IMR-90 (cell line): ENCODE results near the gene CDKN1C. TPM values are rescaled to one million over a fixed set of nuclear protein-coding genes. Genes with fewer than 3 reads are reported as not detected.
A peak's percentile ranks its signal among the peaks of the same experiment; 100 is the strongest.

ENCODE experiments used
- ATAC-seq: fragments of 200-7000 bp; cut with Tn5 transposase; 2 replicates; pipeline ENCODE4 v1.9.1; 2020; ENCODE audit warnings: low read depth, mild to moderate bottlenecking, moderate library complexity
- BruUV-seq: library from RNA; stranded (reverse); fragments of 400-500 nt; replicated peaks from 2 replicates; lab custom pipeline; 2021; lab: Mats Ljungman, UMichigan
- CTCF ChIA-PET: fragments of 300-600 bp; formaldehyde crosslinking; extraction: SDS; loops from one replicate; lab custom pipeline; 2021; ENCODE audit warnings: antibody characterized with exemption; lab: Yijun Ruan, JAX
- POLR2A ChIA-PET: fragments of 300-600 bp; sonication (Branson Sonifier 250); formaldehyde crosslinking; loops from one replicate; lab custom pipeline; 2022; ENCODE audit warnings: antibody characterized with exemption; ENCODE audit not compliant: unreplicated experiment; lab: Charles Lee
- DNase-seq: peaks from one replicate; pipeline ENCODE4 v3.0.0; 2013
- H2AFZ ChIP-seq: replicated peaks from 2 replicates; pipeline ENCODE3; 2013; ENCODE audit warnings: low read length, mild to moderate bottlenecking; ENCODE audit not compliant: poor library complexity
- H2AK5ac ChIP-seq: 2 replicates; pipeline ENCODE4 v1.6.1; 2013; ENCODE audit warnings: low read depth, low read length, inconsistent platforms
- H2AK9ac ChIP-seq: replicated peaks from 2 replicates; pipeline ENCODE3; 2013; ENCODE audit warnings: mild to moderate bottlenecking, low read depth, low read length, moderate library complexity; ENCODE audit not compliant: poor library complexity
- H2BK120ac ChIP-seq: 2 replicates; pipeline ENCODE4 v1.6.1; 2013; ENCODE audit warnings: low read depth, low read length, inconsistent platforms
- H2BK15ac ChIP-seq: 3 replicates; pipeline ENCODE4 v1.6.1; 2013; ENCODE audit warnings: low read depth, low read length, inconsistent platforms
- H2BK20ac ChIP-seq: 2 replicates; pipeline ENCODE4 v1.6.1; 2013; ENCODE audit warnings: low read depth, mild to moderate bottlenecking, inconsistent platforms, low read length, moderate library complexity
- H2BK5ac ChIP-seq: 2 replicates; pipeline ENCODE4 v1.6.1; 2013; ENCODE audit warnings: mild to moderate bottlenecking, low read depth, low read length, inconsistent platforms; ENCODE audit not compliant: poor library complexity, severe bottlenecking
- H3K14ac ChIP-seq: replicated peaks from 2 replicates; pipeline ENCODE4 v1.6.1; 2013; ENCODE audit warnings: low read depth, low read length, inconsistent platforms
- H3K18ac ChIP-seq: 2 replicates; pipeline ENCODE4 v1.6.1; 2013; ENCODE audit warnings: low read depth, low read length, control low read depth
- H3K23ac ChIP-seq: 2 replicates; pipeline ENCODE4 v1.6.1; 2013; ENCODE audit warnings: low read depth, low read length, inconsistent platforms
- H3K27ac ChIP-seq: 2 replicates; pipeline ENCODE4 v1.5.1; 2013; ENCODE audit warnings: mild to moderate bottlenecking, control low read depth, low read length; ENCODE audit not compliant: insufficient read depth
- H3K27me3 ChIP-seq: 2 replicates; pipeline ENCODE4 v1.6.1; 2013; ENCODE audit warnings: low read length; ENCODE audit not compliant: control insufficient read depth, insufficient read depth
- H3K36me3 ChIP-seq: 2 replicates; pipeline ENCODE4 v1.6.1; 2013; ENCODE audit warnings: low read length, mixed read lengths; ENCODE audit not compliant: control insufficient read depth, insufficient read depth
- H3K4ac ChIP-seq: 2 replicates; pipeline ENCODE4 v1.6.1; 2013; ENCODE audit warnings: low read depth, low read length, inconsistent platforms
- H3K4me1 ChIP-seq: 2 replicates; pipeline ENCODE4 v1.6.1; 2013; ENCODE audit warnings: low read length, mixed read lengths; ENCODE audit not compliant: control insufficient read depth, insufficient read depth
- H3K4me2 ChIP-seq: 2 replicates; pipeline ENCODE4 v1.6.1; 2013; ENCODE audit warnings: low read depth, mild to moderate bottlenecking, control low read depth, low read length, moderate library complexity
- H3K4me3 ChIP-seq: 2 replicates; pipeline ENCODE4 v1.5.1; 2013; ENCODE audit warnings: low read depth, mild to moderate bottlenecking, control low read depth, low read length, moderate library complexity; ENCODE audit not compliant: insufficient read depth
- H3K56ac ChIP-seq: 2 replicates; pipeline ENCODE4 v1.6.1; 2013; ENCODE audit warnings: low read length, inconsistent platforms; ENCODE audit not compliant: insufficient read depth; ENCODE audit errors: extremely low read depth
- H3K79me1 ChIP-seq, 2 experiments: 2 replicates each; pipeline ENCODE4 v1.6.1; 2013; ENCODE audit warnings: low read length in 2 of 2, inconsistent platforms in 1 of 2, low read depth in 1 of 2
- H3K9ac ChIP-seq: 2 replicates; pipeline ENCODE4 v1.6.1; 2013; ENCODE audit warnings: low read depth, low read length, control low read depth
- H3K9me1 ChIP-seq: 2 replicates; pipeline ENCODE4 v1.6.1; 2013; ENCODE audit warnings: low read length, inconsistent platforms; ENCODE audit not compliant: insufficient read depth
- H3K9me3 ChIP-seq: 2 replicates; pipeline ENCODE4 v1.6.1; 2013; ENCODE audit warnings: low read length; ENCODE audit not compliant: control insufficient read depth, insufficient read depth
- H4K20me1 ChIP-seq: 2 replicates; pipeline ENCODE4 v1.6.1; 2013; ENCODE audit warnings: low read length, inconsistent platforms; ENCODE audit not compliant: insufficient read depth
- H4K5ac ChIP-seq: 2 replicates; pipeline ENCODE4 v1.6.1; 2013; ENCODE audit warnings: mild to moderate bottlenecking, low read depth, low read length, control low read depth
- H4K8ac ChIP-seq, 2 experiments: 2 replicates each; pipeline ENCODE4 v1.6.1; 2013; ENCODE audit warnings: low read depth in 2 of 2, low read length in 2 of 2, control low read depth in 1 of 2, inconsistent platforms in 1 of 2
- H4K91ac ChIP-seq: 2 replicates; pipeline ENCODE4 v1.6.1; 2013; ENCODE audit warnings: low read depth, low read length, inconsistent platforms; ENCODE audit not compliant: insufficient read depth
- BHLHE40 ChIP-seq: fragments of 150-350 bp; IDR thresholded peaks from 2 replicates; pipeline ENCODE4 v1.6.1; 2016; ENCODE audit warnings: mild to moderate bottlenecking, low read depth, low read length
- CEBPB ChIP-seq: IDR thresholded peaks from 2 replicates; pipeline ENCODE4 v1.6.1; 2012; ENCODE audit warnings: low read depth, low read length, improper control_type of control experiment
- CHD1 ChIP-seq: IDR thresholded peaks from 2 replicates; pipeline ENCODE4 v1.6.1; 2012; ENCODE audit warnings: low read depth, low read length, improper control_type of control experiment
- ELK1 ChIP-seq: fragments of 150-350 bp; IDR thresholded peaks from 2 replicates; pipeline ENCODE4 v1.6.1; 2016; ENCODE audit warnings: low read depth, mild to moderate bottlenecking, low read length, moderate library complexity, borderline replicate concordance
- FOS ChIP-seq: fragments of 150-350 bp; IDR thresholded peaks from 2 replicates; pipeline ENCODE4 v1.6.1; 2016; ENCODE audit warnings: low read depth, low read length
- MAFK ChIP-seq: IDR thresholded peaks from 2 replicates; pipeline ENCODE4 v1.6.1; 2012; ENCODE audit warnings: low read depth, low read length, improper control_type of control experiment
- MAZ ChIP-seq: IDR thresholded peaks from 2 replicates; pipeline ENCODE4 v1.6.1; 2012; ENCODE audit warnings: low read depth, mild to moderate bottlenecking, low read length, improper control_type of control experiment, moderate library complexity, borderline replicate concordance
- MXI1 ChIP-seq: IDR thresholded peaks from 2 replicates; pipeline ENCODE4 v1.6.1; 2012; ENCODE audit warnings: low read depth, mild to moderate bottlenecking, low read length, moderate library complexity, borderline replicate concordance
- NFE2L2 ChIP-seq: fragments of 150-350 bp; IDR thresholded peaks from 2 replicates; pipeline ENCODE4 v1.6.1; 2016; ENCODE audit warnings: low read depth, mild to moderate bottlenecking, low read length
- POLR2A ChIP-seq: IDR thresholded peaks from 2 replicates; pipeline ENCODE4 v1.6.1; 2012; ENCODE audit warnings: mild to moderate bottlenecking, low read depth, low read length
- RAD21 ChIP-seq: IDR thresholded peaks from 2 replicates; pipeline ENCODE4 v1.6.1; 2012; ENCODE audit warnings: low read length, improper control_type of control experiment
- RCOR1 ChIP-seq: IDR thresholded peaks from 2 replicates; pipeline ENCODE4 v1.6.1; 2012; ENCODE audit warnings: mild to moderate bottlenecking, low read length, improper control_type of control experiment; ENCODE audit not compliant: insufficient replicate concordance
- RFX5 ChIP-seq: IDR thresholded peaks from 2 replicates; pipeline ENCODE4 v1.8.0; 2012; ENCODE audit warnings: low read depth, mild to moderate bottlenecking, low read length, moderate library complexity
- SMC3 ChIP-seq: fragments of 150-350 bp; IDR thresholded peaks from 2 replicates; pipeline ENCODE4 v1.6.1; 2016; ENCODE audit warnings: low read depth, mild to moderate bottlenecking, antibody characterized with exemption, low read length, moderate library complexity
- USF2 ChIP-seq: fragments of 150-350 bp; IDR thresholded peaks from 2 replicates; pipeline ENCODE4 v1.6.1; 2017; ENCODE audit warnings: mild to moderate bottlenecking, antibody characterized with exemption, low read length, low read depth
- WGBS, 2 experiments: methylation state at CpG; one replicate each; pipeline versions ENCODE4 v1.1.5 to v1.1.7; 2013; ENCODE audit warnings: missing lambda C conversion rate in 2 of 2; ENCODE audit not compliant: insufficient read length in 1 of 2; ENCODE audit errors: extremely low coverage in 2 of 2; 5-methylcytosine and 5-hydroxymethylcytosine counted together
- dilution Hi-C: fragments of 300-500 bp; cut with HindIII; formaldehyde crosslinking; loops from one replicate; pipeline ENCODE4 v1.14.3; 2018; ENCODE audit warnings: low sequenced_read_pairs; ENCODE audit not compliant: unreplicated experiment
- in situ Hi-C: fragments of 300-500 bp; cut with MboI; formaldehyde crosslinking; loops from 3 replicates; pipeline ENCODE4 v1.14.3; 2019; ENCODE audit warnings: low sequenced_read_pairs, inconsistent platforms, mixed read lengths
- intact Hi-C: fragments of 100-400 bp; cut with micrococcal nuclease; formaldehyde crosslinking; loops from 2 replicates; pipeline ENCODE4 v1.10.0; 2022
- polyA plus RNA-seq, 3 experiments: library from polyadenylated mRNA; depleted of rRNA; stranded (reverse); fragments of >200 nt; gene quantifications; 2 replicates each; pipeline ENCODE4 v1.2.3, GENCODE V29; 2012; ENCODE audit warnings: low replicate concordance in 1 of 3
- total RNA-seq: library from RNA; depleted of rRNA; stranded (reverse); fragments of >200 nt; gene quantifications from 2 replicates; pipeline ENCODE4 v1.2.3, GENCODE V29; 2012
- TF ChIP-seq, protein P1 (sequence below): conservative IDR thresholded peaks from 2 replicates; pipeline ENCODE4 v1.5.1; 2012; ENCODE audit warnings: mild to moderate bottlenecking, low read depth, low read length, improper control_type of control experiment

The CDKN1C gene
- total and polyA plus RNA-seq, 2 of the 4 experiments (the other 2 are of a cell fraction), result 1.6 to 3.0 TPM

DNA sequence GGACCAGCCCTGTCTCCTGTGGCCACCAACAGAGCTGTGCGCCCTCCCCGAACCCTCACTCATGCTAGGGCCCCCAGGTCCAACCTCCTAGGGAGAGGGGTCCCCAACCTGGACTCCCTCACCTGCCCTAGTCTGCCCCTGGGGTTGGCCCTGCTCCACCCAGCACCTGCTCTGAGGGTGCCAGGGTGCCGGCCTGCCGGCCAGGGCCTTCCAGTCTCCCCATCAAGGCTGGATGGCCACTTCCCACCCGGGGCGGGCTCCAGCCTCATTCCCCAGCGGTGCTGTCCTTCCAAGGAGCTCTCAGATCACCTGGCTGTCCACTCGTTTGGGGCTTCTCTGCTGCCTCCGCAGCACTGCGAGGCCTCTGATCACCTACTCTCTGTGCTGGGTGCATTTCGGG, 39.1 kb downstream of the CDKN1C start:
- H3K23ac ChIP-seq, result no peak overlapping the region
- H2AK5ac ChIP-seq, result no peak overlapping the region; the same call in 1 of the 2 replicates
- no peaks in the 10 kb centered on the region; the same call in 1 of the 2 replicates for H4K20me1 ChIP-seq
- no TSS peak for BruUV-seq
- H3K4me2 ChIP-seq, result no peak overlapping the region
- intact Hi-C loops (no loop called here), dilution Hi-C loops (no loop called here), in situ Hi-C loops (no loop called here)
- no peak overlapping the region for H4K8ac ChIP-seq
- ATAC-seq (no peak), DNase-seq (no peak)
- H3K14ac ChIP-seq, result no peak overlapping the region
- no peak overlapping the region for H3K56ac ChIP-seq
- no peak overlapping the region for H2BK5ac ChIP-seq
- H3K9me3 ChIP-seq, result no peaks in the 10 kb centered on the region
- H3K4ac ChIP-seq, result no peak overlapping the region
- WGBS, 2 experiments, result 78% methylated on average over 9 of the region's 11 CpGs; no CpG with 5 or more reads in 1 of the 2 experiments
- H2AK9ac ChIP-seq, result peak overlapping the region; percentile 28
- no peak overlapping the region for H2BK120ac ChIP-seq
- H4K91ac ChIP-seq, result no peak overlapping the region
- no peak overlapping the region for H3K9ac ChIP-seq
- H3K79me1 ChIP-seq, result no peaks in the 10 kb centered on the region
- no peaks in the 10 kb centered on the region for H3K4me1 ChIP-seq
- no peak for TF ChIP-seq RCOR1
- no peak for TF ChIP-seq CEBPB
- TF ChIP-seq MAZ, result no peak
- TF ChIP-seq SMC3, result no peak
- no peak for TF ChIP-seq FOS
- no peak for TF ChIP-seq MAFK
- no peak for TF ChIP-seq ELK1
- no peak for TF ChIP-seq POLR2A
- no peak for TF ChIP-seq RFX5
- TF ChIP-seq, protein P1, sequence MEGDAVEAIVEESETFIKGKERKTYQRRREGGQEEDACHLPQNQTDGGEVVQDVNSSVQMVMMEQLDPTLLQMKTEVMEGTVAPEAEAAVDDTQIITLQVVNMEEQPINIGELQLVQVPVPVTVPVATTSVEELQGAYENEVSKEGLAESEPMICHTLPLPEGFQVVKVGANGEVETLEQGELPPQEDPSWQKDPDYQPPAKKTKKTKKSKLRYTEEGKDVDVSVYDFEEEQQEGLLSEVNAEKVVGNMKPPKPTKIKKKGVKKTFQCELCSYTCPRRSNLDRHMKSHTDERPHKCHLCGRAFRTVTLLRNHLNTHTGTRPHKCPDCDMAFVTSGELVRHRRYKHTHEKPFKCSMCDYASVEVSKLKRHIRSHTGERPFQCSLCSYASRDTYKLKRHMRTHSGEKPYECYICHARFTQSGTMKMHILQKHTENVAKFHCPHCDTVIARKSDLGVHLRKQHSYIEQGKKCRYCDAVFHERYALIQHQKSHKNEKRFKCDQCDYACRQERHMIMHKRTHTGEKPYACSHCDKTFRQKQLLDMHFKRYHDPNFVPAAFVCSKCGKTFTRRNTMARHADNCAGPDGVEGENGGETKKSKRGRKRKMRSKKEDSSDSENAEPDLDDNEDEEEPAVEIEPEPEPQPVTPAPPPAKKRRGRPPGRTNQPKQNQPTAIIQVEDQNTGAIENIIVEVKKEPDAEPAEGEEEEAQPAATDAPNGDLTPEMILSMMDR, result no peak
- TF ChIP-seq CHD1, result no peak
- no peak for TF ChIP-seq MXI1
- TF ChIP-seq BHLHE40, result no peak
- TF ChIP-seq USF2, result no peak
- TF ChIP-seq RAD21, result no peak
- no peak for TF ChIP-seq NFE2L2
- H3K27me3 ChIP-seq, result peaks cover 19% of the 10 kb centered on the region; the same call in 1 of the 2 replicates
- H2BK15ac ChIP-seq, result no peak overlapping the region
- no peak overlapping the region for H4K5ac ChIP-seq
- H3K27ac ChIP-seq, result no peak overlapping the region
- H3K9me1 ChIP-seq, result no peaks in the 10 kb centered on the region
- H2AFZ ChIP-seq, result no peak overlapping the region
- H2BK20ac ChIP-seq, result no peak overlapping the region
- no peaks in the 10 kb centered on the region for H3K36me3 ChIP-seq
- ChIA-PET POLR2A (no interaction called here), CTCF (no interaction called here)
- H3K18ac ChIP-seq, result no peak overlapping the region
- no peak overlapping the region for H3K4me3 ChIP-seq
